ENCODE results near the gene TMED1. TPM values are rescaled to one million over a fixed set of nuclear protein-coding genes. Genes with fewer than 3 reads are reported as not detected.

TMED1 gene
- total and polyA plus RNA-seq, 2 of the 8 experiments (the other 6 are each of a cell fraction or from before 2014, with no cell fraction given), result 26.9 to 31.9 TPM

- TF ChIP-seq, protein P1, sequence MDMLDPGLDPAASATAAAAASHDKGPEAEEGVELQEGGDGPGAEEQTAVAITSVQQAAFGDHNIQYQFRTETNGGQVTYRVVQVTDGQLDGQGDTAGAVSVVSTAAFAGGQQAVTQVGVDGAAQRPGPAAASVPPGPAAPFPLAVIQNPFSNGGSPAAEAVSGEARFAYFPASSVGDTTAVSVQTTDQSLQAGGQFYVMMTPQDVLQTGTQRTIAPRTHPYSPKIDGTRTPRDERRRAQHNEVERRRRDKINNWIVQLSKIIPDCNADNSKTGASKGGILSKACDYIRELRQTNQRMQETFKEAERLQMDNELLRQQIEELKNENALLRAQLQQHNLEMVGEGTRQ (IDR thresholded peaks at IDR 0.05; ENCODE audit: low read length), result no peak
- no peak for TF ChIP-seq RAD21 (IDR thresholded peaks at IDR 0.05 in 1 of 2, conservative IDR thresholded peaks at IDR 0.05 in 1 of 2; ENCODE audit: low read depth in 2 of 2, low read length in 2 of 2)
Observed at GRCh38 chr19:10819124-10820060, 16.6 kb downstream of the TMED1 start (continued).
